Caco-2 (cell line): ENCODE data around the gene OSTN. TPM values are rescaled to one million over a fixed set of nuclear protein-coding genes. Genes with fewer than 3 reads are reported as not detected.

Experiments
- BruUV-seq: library from RNA; stranded (reverse); fragments of 400-500 nt; replicated peaks from 2 replicates; lab custom pipeline; 2021; lab: Mats Ljungman, UMichigan
- CTCF ChIA-PET: fragments of 300-600 bp; sonication (Branson Sonifier 250); formaldehyde crosslinking; loops from one replicate; lab custom pipeline; 2022; ENCODE audit warnings: antibody characterized with exemption; lab: Charles Lee
- POLR2A ChIA-PET: fragments of 300-600 bp; sonication (Branson Sonifier 250); formaldehyde crosslinking; loops from one replicate; lab custom pipeline; 2022; ENCODE audit warnings: antibody characterized with exemption; lab: Charles Lee
- DNase-seq, 2 experiments: peaks; one replicate each; pipeline versions ENCODE4 v3.0.0 to v3.0.0-alpha.2; 2020 to 2022
- H3K27me3 ChIP-seq: replicated peaks from 2 replicates; pipeline ENCODE4 v1.6.0; 2011; ENCODE audit warnings: low read length; ENCODE audit not compliant: control insufficient read depth, insufficient read depth
- H3K36me3 ChIP-seq: 2 replicates; pipeline ENCODE4 v1.5.1; 2011; ENCODE audit warnings: low read length; ENCODE audit not compliant: control insufficient read depth, insufficient read depth
- H3K4me1 ChIP-seq: fragments of 250-450 bp; sonication (Bioruptor Pico); 2 replicates; pipeline ENCODE4 v1.5.1; 2020; ENCODE audit warnings: mild to moderate bottlenecking
- H3K4me3 ChIP-seq: 2 replicates; pipeline ENCODE4 v1.5.1; 2011; ENCODE audit warnings: low read depth, mild to moderate bottlenecking, control low read depth, low read length
- H3K9me3 ChIP-seq: fragments of 250-450 bp; sonication (Bioruptor Pico); 2 replicates; pipeline ENCODE4 v1.5.1; 2020; ENCODE audit warnings: mild to moderate bottlenecking, moderate library complexity
- H3K27ac Mint-ChIP-seq: one replicate; pipeline ENCODE4 v1.8.0; 2022; ENCODE audit warnings: mixed read lengths; ENCODE audit not compliant: unreplicated experiment
- H3K27me3 Mint-ChIP-seq: one replicate; pipeline ENCODE4 v1.8.0; 2022; ENCODE audit warnings: mixed read lengths; ENCODE audit not compliant: insufficient read depth, unreplicated experiment
- H3K36me3 Mint-ChIP-seq: one replicate; pipeline ENCODE4 v1.8.0; 2022; ENCODE audit warnings: mild to moderate bottlenecking, mixed read lengths; ENCODE audit not compliant: insufficient read depth, unreplicated experiment
- H3K4me1 Mint-ChIP-seq: one replicate; pipeline ENCODE4 v1.8.0; 2022; ENCODE audit warnings: low read depth, mixed read lengths; ENCODE audit not compliant: unreplicated experiment
- H3K4me3 Mint-ChIP-seq: one replicate; pipeline ENCODE4 v1.8.0; 2022; ENCODE audit warnings: mild to moderate bottlenecking, moderate library complexity, mixed read lengths; ENCODE audit not compliant: unreplicated experiment
- H3K9me3 Mint-ChIP-seq: one replicate; pipeline ENCODE4 v1.8.0; 2022; ENCODE audit warnings: mixed read lengths; ENCODE audit not compliant: unreplicated experiment
- CTCF ChIP-seq, 2 experiments: fragments of 200-600 bp in 1 of 2; IDR thresholded peaks; 1 replicate in 1 of 2; 2 replicates in 1 of 2; pipeline versions ENCODE4 v1.5.1 to v1.8.0; 2011 to 2022; ENCODE audit warnings: antibody characterized with exemption in 1 of 2, control low read depth in 1 of 2, inconsistent platforms in 1 of 2, low read depth in 1 of 2, low read length in 1 of 2, mild to moderate bottlenecking in 1 of 2, moderate library complexity in 1 of 2; ENCODE audit not compliant: insufficient read depth in 1 of 2, severe bottlenecking in 1 of 2, unreplicated experiment in 1 of 2
- intact Hi-C: fragments of 100-400 bp; cut with micrococcal nuclease; formaldehyde crosslinking; loops from one replicate; pipeline ENCODE4 v1.10.0; 2022; ENCODE audit not compliant: unreplicated experiment
- total RNA-seq: library from RNA; stranded (reverse); gene quantifications from 2 replicates; pipeline ENCODE4 v1.2.3, GENCODE V29; 2022

The OSTN gene
- total RNA-seq, 1 experiment from 2014 or later, result not detected

GRCh38 chr3:191210032-191210431 lies 11.0 kb downstream of the OSTN start:
- no TSS peak for BruUV-seq
- Histone ChIP-seq H3K4me1 (no peaks in the 10 kb centered on the region), H3K27me3 (no peaks in the 10 kb centered on the region), H3K4me3 (no peak overlapping the region), H3K36me3 (no peaks in the 10 kb centered on the region), H3K9me3 (no peaks in the 10 kb centered on the region)
- Mint-ChIP-seq H3K27me3 (peaks cover 3% of the 10 kb centered on the region), H3K36me3 (no peaks in the 10 kb centered on the region), H3K4me1 (no peaks in the 10 kb centered on the region), H3K9me3 (no peaks in the 10 kb centered on the region), H3K27ac (no peak overlapping the region), H3K4me3 (no peak overlapping the region)
- no peak for TF ChIP-seq CTCF (IDR thresholded peaks at IDR 0.05; ENCODE audit: insufficient read depth in 1 of 2, low read depth in 1 of 2, low read length in 1 of 2, severe bottlenecking in 1 of 2, unreplicated experiment in 1 of 2)
- ChIA-PET POLR2A (no interaction called here), CTCF (no interaction called here)
- intact Hi-C loops, result no loop called here
- no peak for DNase-seq

GRCh38 chr3:191216510-191216909 lies 17.5 kb downstream of the OSTN start:
- Histone ChIP-seq H3K27me3 (no peaks in the 10 kb centered on the region), H3K36me3 (no peaks in the 10 kb centered on the region), H3K4me3 (no peak overlapping the region), H3K4me1 (no peaks in the 10 kb centered on the region), H3K9me3 (no peaks in the 10 kb centered on the region)
- no peak for TF ChIP-seq CTCF (IDR thresholded peaks at IDR 0.05; ENCODE audit: insufficient read depth in 1 of 2, low read depth in 1 of 2, low read length in 1 of 2, severe bottlenecking in 1 of 2, unreplicated experiment in 1 of 2)
- Mint-ChIP-seq H3K27ac (no peak overlapping the region), H3K4me1 (no peaks in the 10 kb centered on the region), H3K9me3 (peaks cover 8% of the 10 kb centered on the region), H3K4me3 (no peak overlapping the region), H3K27me3 (no peaks in the 10 kb centered on the region), H3K36me3 (no peaks in the 10 kb centered on the region)
- POLR2A ChIA-PET, result no interaction called here
- DNase-seq, result no peak
- intact Hi-C loops, result no loop called here
- BruUV-seq, result no TSS peak
- CTCF ChIA-PET, result no interaction called here

GRCh38 chr3:191217301-191217700 lies 18.3 kb downstream of the OSTN start:
- ChIA-PET CTCF (no interaction called here), POLR2A (no interaction called here)
- BruUV-seq, result no TSS peak
- Histone ChIP-seq H3K27me3 (no peaks in the 10 kb centered on the region), H3K4me1 (no peaks in the 10 kb centered on the region), H3K9me3 (no peaks in the 10 kb centered on the region), H3K4me3 (no peak overlapping the region), H3K36me3 (no peaks in the 10 kb centered on the region)
- peaks cover 10% of the 10 kb centered on the region for H3K9me3 Mint-ChIP-seq
- DNase-seq, result no peak
- no peak for TF ChIP-seq CTCF (IDR thresholded peaks at IDR 0.05; ENCODE audit: insufficient read depth in 1 of 2, low read depth in 1 of 2, low read length in 1 of 2, severe bottlenecking in 1 of 2, unreplicated experiment in 1 of 2)
- H3K4me1 Mint-ChIP-seq, result no peaks in the 10 kb centered on the region
- H3K27ac Mint-ChIP-seq, result no peak overlapping the region
- intact Hi-C loops, result no loop called here
- no peaks in the 10 kb centered on the region for H3K36me3 Mint-ChIP-seq
- no peak overlapping the region for H3K4me3 Mint-ChIP-seq
- H3K27me3 Mint-ChIP-seq, result no peaks in the 10 kb centered on the region
